AML-193 (cell line): ENCODE measurements around the gene MRPL53.

Experiments
- DNase-seq, 2 experiments: peaks; one replicate each; lab custom pipeline; 2025; lab: John Stamatoyannopoulos, UW

MRPL53 gene

DNA sequence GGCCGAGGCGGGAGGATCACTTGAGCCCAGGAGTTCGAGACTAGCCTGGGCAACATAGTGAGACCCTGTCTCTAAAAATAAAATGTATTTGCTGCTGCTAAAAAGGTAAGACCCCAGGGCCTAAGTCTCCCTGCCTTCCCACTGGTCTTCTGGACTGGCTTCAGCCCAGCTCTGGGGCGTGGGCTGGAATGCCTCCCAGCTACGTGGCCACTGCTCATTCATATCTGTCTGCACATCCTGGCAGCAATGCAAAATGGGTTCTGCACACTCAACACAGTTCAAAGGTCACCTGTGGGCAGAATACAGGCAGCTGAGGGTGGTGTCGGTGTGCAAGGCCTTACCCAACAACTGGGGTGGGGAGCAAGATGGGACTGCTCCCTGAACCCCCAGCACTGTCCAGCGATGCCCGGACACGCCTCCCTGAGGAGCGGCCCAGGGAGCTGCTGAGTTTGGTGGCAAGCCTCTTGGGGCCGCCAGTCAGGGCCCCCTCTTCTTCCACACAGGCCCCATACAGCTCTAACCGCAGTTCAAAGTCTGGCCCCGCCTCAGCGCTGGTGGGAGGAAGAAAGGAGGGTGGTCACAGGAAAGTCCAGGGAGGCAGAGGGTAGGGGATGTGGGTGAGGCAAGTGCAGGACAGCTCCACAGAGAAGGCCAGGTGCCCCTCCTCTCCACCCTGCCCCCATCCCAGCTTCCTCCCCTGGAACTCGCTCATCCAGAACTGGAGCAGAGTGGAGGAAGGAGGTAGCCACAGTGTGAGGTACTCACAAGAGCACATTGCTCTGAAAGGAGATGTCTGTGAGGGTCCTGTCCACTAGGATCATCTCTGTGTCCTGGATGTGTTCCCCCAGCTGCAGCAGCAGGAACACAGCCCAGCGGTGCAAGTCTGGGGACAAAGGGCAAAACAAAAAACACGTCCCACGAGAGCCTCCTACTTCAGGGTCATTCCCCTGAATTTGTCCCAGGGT is 42.7 kb downstream of the MRPL53 start:
- DNase-seq: no peak

DNA sequence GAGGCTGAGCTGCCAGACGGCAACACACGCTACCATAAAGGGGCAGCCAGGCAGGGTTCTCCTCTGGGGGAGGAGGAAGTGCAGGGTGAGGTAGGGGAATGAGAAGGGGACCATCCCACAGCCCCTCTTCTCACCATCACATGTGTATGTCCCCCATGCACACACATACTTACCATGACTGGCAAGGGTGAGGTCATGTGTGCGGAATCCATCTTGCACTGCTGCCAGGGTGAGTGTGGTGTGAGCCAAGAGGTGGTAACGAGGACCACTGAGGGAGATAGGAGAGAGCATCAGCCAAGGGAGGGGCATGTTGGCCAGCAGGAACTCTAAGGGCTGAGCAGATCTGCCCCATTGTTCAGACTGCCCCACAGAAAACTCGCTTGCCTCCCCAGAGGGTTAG is 43.8 kb downstream of the MRPL53 start:
- DNase-seq: no peak

DNA sequence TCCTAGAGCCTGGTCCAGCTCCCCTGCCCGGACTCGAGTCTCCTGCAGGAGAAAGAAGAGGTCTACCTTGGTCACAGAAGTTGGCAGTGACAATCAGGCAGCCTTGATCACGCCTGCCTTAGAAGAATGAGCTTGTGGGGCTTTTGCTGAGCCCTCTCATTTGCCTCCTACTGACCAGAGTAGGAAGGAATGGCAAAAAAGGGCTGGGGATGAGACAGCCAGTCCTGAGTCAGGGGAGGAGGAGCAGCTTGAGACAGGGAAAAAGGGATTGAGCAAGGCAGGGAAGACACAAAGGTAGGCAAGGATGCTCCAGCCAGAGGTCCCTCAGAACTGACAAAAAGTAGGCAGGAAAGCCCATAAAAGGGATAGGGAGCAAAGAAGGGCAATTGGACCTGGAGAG is 44.9 kb downstream of the MRPL53 start:
- no peak for DNase-seq

DNA sequence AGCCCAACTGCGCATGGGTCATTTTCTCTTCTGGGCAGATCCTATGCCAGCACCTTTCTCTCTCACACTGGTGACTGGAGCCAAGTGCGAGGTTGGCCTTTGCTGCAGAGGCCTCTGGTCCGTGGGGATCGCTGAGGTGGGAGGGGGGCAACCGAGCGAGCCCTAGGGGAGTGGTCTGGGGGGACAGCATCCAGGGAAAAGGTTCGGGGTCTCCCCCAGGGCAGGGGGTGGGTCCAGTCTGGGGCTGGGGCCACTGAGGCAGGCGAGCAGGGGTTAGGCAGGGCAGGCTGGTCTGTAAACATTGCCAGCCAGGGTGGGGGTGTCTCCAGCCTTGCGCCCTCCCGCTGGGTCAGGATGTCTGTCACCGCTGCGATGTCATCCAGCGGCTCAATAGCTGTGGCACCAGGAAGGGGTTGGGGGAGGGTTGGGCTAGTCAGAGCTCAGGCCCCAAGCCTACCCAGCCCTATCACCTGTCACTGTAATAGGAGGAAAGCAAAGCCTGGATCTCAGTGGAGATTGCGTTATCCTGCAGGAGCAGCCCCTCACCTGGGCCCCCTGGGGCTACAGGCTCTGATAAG is 46.2 kb downstream of the MRPL53 start:
- no peak for DNase-seq

DNA sequence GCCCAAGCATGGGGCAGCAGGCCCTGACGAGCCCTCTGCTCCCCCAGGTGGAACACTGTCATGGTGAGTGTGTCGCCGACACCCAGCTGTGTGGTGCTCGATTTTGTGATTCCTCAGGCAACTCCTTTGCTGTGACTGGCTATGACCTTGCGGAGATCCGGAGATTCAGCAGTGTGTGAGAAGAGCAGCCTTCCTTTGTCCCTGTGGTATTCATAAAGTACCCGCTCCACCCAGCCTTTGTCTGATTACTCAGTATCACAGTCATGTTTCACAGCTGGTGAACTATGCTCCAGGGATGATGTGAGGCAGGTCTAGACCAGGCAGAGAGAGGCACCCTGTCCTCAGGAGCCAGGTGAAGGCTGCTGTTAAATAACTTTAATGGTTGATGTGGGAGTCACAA is 47.0 kb downstream of the MRPL53 start:
- no peak for DNase-seq

DNA sequence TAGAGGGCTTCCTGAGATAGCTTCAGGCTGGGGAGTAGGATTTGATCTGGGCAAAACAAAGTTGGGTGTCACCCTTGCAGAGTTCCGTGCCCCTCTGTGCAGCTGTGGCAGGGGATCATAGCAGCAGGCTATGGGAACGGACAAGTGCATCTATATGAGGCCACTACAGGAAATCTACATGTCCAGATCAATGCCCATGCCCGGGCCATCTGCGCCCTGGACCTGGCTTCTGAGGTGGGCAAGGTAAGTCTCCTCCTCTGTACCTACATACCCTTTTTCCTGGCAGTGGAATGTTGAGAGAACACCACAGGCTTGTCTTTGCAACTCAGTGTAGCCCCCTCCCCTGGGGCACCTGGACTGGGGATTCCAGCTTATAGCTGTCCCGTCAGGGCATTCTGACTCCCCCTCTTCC is 47.5 kb downstream of the MRPL53 start:
- DNase-seq: no peak

DNA sequence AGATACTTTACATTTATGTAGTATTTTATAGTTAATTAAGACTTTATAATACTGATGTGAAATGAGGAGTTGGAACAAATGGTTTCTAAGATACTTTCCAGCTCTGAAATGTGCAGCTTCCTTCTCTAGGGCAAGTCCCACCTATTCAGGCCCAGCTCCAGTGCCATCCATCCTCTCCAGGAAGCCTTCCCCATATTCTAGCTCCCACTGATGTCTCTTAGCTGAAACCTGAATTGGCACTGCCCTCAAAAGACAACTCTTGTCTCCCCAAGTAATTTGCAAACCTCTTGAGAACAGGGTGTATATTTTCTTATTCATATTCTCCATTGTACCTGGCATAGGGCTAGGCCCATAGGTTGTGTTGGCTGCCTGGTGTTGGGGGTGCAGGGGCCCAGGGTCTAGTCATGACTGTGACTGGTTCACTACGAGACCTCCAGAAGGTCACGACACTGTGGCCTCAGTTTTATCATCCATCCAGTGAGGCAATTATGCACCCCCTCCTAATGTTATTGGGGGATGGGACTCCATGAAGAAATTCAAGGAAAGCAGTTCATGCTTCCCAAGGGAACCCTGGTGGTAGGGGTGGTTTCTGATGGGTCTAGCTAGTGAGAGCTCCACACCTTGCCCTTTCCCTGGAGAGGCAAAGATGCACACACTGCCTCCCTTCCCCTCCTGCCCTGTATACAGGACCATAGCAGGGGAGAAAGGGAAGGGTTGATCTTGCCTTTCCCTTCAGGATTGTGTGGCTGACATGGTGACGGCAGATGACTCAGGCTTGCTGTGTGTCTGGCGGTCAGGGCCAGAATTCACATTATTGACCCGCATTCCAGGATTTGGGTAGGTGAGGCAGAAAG is 48.1 kb downstream of the MRPL53 start:
- DNase-seq: no peak

DNA sequence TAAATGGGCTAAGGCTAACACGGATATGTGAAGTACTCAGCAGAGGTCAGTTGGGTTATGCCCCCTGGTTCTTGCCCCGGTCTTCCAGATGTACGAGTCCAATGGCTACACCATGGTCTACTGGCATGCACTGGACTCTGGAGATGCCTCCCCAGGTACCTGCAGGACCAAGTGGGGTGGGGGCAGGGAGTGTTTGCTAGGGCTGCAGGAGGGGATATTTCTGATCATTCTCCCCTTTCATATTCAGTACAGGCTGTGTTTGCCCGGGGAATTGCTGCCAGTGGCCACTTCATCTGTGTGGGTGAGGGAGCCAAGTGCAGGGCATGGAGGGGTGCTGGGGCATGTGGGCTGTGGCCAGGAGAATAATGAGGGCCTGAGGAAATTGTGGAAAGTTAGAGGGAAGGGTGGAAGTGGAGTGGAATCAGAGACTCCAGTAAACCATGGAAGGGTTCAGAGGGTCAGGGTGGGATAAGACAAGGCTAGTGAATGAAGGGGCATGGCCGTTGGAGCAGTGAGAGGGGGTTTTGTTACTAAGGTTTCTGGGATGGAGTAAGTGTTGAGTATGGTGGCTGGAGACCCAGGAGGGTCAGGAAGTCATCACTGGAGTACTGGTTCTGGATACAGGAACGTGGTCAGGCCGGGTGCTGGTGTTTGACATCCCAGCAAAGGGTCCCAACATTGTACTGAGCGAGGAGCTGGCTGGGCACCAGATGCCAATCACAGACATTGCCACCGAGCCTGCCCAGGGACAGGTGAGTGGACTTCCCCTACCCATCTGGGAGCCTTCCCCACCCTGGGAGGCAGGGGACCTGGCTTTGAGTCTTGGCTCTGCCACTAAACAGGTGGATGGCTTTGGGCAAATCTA is 49.0 kb downstream of the MRPL53 start:
- DNase-seq: no peak
